NOMO-1 treated with dmso at 0.1 percent for 144 hours (cell line): ENCODE results near the gene YIPF5.
A peak's percentile ranks its signal among the peaks of the same experiment; 100 is the strongest.

Experiments used
- DNase-seq: peaks from one replicate; lab custom pipeline; 2025; ENCODE audit not compliant: unreplicated experiment; lab: John Stamatoyannopoulos, UW

YIPF5 gene

GRCh38 chr5:144183254-144183889 lies 12.9 kb upstream of the YIPF5 start:
- DNase-seq = no peak

GRCh38 chr5:144179226-144179625 lies 8.8 kb upstream of the YIPF5 start:
- no peak for DNase-seq

DNA sequence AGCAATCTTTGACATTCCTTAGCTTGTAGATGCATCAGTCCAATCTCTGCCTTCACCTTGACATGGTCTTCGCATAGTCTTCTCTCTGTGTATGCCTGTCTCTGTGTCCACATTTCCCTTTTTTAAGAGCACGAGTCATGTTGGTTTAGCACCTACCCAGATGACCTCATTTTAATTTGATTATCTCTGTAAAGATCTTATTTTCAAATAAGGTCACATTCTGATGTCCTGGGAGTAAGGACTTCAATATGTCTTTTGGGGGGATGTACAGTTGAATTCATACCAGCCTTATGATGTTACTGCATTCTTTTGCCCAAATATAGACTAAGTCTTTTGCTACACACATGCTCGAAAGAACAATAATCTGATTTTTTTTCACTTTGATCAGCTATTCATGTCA lies 7.1 kb upstream of the YIPF5 start:
- DNase-seq = no peak

DNA sequence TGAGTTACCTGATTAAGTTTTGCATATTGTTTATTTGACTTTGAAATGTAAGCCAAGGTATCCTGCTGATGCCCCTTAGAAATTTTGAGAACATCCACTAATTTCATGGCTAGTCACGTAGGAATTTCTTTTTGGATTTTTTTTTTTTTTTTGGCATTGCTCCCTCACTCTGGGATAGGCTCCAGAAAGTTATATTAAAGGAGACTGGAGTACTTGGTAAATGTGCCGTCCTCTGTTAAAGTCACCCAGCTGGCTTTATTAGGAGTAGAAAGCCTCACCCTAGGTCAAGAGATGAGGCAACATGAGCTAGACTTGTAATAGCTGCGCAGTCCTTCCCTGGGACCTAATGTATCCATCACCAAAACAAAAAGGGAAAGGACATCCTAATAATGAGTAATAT lies 3.3 kb upstream of the YIPF5 start:
- DNase-seq = no peak

- no peak for DNase-seq
Observed at GRCh38 chr5:144169904-144170275, 569 bp downstream of the YIPF5 start.

DNA sequence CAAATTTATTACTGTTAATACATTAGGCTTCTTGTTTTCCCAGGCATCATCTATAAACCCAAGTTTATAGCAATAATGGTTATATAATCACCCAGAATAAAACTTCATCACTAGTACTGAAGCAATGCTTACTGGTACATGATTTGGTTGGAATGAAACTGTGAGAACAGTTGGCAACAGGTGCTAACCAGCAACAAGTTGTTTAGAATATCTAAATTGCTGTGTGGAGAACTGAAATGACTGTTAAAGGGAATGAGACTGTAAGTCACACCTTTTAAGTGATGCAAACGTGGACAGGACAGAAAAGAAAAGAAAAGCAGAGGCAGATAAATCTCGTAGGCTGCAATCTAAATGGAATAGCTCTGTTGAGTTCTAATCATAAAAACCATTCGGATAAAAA lies 2.5 kb downstream of the YIPF5 start:
- DNase-seq = no peak

- no peak for DNase-seq
Observed at GRCh38 chr5:144166696-144167095, 3.8 kb downstream of the YIPF5 start.

- DNase-seq = no peak
Observed at GRCh38 chr5:144162686-144163085, 7.8 kb downstream of the YIPF5 start.

GRCh38 chr5:144156767-144157171 lies 13.7 kb downstream of the YIPF5 start:
- DNase-seq = no peak

DNA sequence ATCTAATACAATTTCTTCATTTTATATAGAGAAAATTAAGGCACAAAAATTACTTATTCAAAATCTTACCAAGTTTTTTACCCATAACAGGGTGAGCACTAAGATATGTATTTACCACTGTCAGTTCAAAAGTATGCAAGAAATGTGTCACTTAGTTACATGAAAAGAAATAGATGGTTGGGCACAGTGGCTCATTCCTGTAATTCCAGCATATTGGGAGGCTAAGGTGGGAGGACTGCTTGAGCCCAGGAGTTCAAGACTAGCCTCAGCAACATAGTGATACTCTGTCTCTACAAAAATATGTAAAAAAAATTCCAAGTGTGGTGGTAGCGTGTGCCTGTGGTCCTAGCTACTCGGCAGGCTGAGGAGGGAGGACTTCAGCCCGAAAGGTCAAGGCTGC lies 19.4 kb downstream of the YIPF5 start:
- DNase-seq = no peak

DNA sequence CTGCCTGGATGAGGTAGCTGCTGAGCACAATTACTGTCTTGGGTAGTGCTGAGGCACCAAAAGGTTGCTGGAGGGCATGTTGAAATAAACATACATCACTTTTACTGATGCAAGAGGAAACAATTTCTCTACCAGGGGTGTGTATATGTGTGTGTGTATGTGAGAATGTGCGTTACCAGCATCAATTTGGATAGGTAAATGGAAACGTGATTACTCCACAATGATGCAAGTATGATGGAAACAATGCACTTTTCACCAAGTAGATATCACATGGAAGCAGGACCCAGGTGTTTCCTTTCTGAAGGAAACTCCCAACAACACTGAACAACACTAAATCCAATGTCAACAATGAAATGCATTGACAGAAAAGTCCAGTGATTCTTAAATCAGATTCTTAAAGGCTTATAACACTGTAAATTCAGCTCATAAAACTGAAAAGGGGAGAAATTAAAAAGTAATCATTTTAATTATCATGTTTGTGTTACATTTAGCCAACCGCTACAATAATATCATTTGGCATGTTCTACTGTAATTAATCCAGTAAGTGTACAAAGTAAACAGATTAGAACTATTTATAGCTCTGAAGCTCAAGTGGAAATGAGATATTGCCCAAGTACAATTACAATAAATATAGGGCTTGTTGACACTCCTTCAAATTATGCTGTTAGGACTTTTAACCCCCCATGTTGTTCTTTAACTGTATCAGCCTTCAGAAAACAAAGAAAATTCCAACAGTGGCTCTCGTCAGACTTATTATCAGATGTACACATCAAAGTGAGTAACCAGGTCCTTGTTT lies 25.3 kb downstream of the YIPF5 start:
- DNase-seq = no peak

DNA sequence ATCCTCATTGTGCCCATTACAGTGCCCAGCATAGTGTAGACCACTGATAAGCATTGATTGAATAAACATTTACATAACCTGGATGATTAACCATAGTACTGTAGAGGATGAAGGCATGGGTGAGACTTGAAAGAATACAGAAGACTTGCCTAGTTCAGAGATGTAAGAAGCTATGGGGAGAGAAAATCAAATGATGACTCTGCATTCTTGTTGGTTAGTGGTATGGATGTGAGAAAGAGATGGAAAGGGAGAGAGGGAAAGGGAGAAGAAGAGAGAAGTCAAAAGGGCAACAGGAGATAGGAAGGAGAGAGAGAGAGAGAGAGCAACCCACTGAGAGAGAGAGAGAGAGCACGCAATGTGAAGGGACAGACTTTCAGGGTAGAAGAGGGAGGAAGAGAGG lies 26.8 kb downstream of the YIPF5 start:
- no peak for DNase-seq

GRCh38 chr5:144142824-144143162 lies 27.7 kb downstream of the YIPF5 start:
- DNase-seq = no peak

DNA sequence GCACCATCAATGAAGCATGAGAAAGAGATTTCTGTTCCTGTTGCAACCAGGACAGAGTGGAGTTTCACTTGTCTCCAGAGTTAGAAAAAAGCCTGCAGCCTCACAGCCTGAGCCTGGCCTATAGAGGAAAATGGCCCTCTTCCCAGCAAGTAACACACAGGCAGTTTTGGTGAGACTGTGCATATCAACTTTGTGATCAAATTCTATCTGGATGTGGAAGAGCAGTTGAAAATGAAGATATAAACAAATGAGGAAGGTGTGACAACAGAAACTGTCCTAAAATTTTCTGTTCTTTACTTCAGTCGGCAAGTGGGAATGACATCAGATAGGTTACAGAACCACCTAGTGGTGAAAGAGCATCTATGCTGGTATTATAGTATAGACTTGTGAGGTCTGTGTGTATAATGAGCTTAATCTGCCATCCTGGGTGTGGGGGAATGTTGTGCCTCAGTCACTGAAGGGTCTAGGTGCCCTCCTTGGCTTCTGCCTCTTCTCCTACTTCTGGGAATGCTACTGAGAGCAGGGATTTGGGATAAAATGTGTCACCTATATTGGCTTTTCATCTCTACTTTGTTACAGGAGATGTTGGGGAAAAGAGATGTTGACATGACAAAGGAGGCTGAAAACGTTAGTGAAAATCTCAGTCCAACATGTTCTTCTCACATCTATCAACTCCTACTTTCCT lies 28.2 kb downstream of the YIPF5 start:
- peak; percentile 61 for DNase-seq

GRCh38 chr5:144141585-144141984 lies 28.9 kb downstream of the YIPF5 start:
- DNase-seq = no peak

DNA sequence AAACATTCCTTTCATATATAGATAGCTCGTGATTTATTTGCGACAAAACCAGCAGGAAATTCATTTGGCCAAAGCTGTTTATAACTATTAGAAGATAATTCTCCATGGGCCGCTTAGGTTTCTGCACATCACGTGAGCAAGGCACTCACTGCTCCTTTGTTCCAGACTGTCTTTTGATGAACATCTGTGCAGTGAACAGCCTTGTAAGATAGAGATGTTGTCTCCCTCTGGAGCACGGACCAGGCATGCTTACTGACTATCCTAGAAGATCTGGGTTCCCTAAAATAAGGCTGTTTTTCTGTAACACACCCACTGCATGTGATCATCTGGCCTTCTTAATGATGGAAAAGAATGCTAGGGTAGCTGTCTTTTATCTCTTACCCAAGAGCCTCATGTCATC lies 30.9 kb downstream of the YIPF5 start:
- no peak for DNase-seq

GRCh38 chr5:144135113-144135762 lies 35.2 kb downstream of the YIPF5 start:
- DNase-seq = no peak

DNA sequence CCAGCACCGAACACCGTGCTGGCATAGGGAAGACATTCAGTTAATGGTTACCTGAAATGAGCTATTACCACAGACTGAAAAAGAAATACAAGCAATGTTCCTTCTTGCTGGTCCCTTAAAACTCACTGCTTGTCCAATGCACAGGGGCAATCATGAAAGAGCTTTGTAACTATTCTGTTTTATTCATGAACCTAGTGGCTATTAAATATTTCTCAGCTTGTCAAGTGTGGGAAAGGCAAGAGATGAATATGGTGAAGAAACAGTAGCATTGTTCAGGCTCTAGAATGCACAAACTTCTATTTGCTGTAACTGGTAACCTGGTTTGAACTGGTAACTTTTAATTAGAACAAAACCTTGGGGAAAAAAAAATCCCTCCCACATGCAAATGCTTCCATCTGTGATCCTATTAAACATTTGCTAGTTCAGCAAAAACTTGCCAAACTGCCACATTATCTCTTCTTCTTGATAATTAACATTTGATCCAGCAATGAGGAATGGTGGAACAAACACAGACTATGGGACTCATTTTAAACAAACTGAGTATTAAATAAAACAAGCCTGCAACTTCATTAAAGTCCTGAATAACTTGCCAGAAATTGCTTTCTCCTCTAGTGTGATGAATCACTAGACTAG lies 36.1 kb downstream of the YIPF5 start:
- DNase-seq = no peak

DNA sequence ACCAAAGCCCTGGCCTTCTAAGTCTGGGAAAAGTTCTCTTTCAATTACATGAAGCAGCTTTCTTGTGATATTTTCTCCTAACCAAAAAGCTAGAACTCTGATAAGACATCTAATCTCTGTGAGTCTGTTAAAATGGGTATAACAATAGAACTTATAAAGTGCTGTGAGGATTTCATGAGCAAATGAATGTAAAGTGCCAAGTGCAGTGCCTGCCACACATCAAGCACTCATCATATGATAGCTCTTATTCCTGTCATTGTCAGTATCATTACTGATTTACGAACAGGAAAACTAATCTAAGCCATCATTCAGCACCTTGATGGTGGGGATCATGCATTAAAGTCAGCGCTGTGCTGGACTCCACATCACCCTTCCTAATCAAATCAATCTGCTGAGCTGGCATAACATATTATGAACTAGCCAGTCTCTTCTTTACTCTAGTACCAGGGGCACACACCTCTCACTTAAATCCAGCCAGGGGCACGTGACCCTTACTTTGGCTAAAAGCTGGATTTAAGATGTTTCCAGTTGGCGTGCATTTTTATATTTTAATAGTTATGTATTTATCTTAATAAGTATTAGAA lies 37.3 kb downstream of the YIPF5 start:
- no peak for DNase-seq

DNA sequence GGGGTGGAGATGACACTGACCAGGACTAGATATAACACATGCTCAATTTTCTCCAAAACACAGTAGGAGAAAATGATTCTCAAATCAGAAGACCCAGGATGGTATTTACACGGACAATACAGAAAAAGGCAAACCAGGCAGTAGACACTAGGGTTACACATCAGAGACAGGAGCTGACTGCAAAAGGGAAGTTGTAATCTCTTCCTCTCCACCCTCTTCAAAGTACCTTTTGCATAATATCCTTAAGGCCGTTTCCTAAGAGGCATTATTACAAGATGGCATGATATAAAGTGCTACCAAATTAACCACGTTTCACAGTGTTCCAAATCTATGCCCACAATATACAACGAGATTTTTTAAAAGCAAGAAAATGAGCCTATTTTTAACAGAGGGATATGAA lies 39.2 kb downstream of the YIPF5 start:
- peak; percentile 68 for DNase-seq

DNA sequence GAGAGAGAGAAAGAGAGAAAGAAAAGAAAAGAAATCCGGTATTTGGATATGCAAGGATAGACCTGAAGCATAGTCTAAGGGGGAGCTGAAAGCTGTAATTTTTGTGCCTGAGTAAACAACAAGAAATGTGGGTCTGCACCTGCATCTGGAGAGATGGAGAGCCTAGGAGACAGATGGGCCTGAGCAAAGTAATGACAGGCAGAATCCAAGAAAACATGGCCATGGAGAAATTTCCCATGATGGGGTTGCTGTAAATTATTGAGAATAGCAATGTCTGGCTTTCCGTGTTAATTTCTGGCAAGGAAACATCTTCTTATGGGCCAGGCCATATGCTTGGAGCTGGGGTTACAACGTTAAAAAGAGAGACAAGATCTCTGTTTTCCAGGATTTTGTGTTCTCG lies 40.2 kb downstream of the YIPF5 start:
- DNase-seq = no peak
